Fibroblast of lung (primary cell): ENCODE results near the gene NFATC4.

Experiments used
- EZH2 ChIP-seq: IDR thresholded peaks from 2 replicates; pipeline ENCODE4 v1.5.1; 2012; ENCODE audit warnings: low read length, control low read depth, mild to moderate bottlenecking; ENCODE audit errors: missing control alignments
- TF ChIP-seq, protein P1 (sequence below), 2 donors: IDR thresholded peaks in 1 of 2; conservative IDR thresholded peaks in 1 of 2; 1 replicate in 1 of 2; 2 replicates in 1 of 2; pipeline ENCODE4 v1.5.1; 2011 to 2012; ENCODE audit warnings: low read length in 2 of 2, control low read depth in 1 of 2, inconsistent platforms in 1 of 2, low read depth in 1 of 2, mild to moderate bottlenecking in 1 of 2

DNA sequence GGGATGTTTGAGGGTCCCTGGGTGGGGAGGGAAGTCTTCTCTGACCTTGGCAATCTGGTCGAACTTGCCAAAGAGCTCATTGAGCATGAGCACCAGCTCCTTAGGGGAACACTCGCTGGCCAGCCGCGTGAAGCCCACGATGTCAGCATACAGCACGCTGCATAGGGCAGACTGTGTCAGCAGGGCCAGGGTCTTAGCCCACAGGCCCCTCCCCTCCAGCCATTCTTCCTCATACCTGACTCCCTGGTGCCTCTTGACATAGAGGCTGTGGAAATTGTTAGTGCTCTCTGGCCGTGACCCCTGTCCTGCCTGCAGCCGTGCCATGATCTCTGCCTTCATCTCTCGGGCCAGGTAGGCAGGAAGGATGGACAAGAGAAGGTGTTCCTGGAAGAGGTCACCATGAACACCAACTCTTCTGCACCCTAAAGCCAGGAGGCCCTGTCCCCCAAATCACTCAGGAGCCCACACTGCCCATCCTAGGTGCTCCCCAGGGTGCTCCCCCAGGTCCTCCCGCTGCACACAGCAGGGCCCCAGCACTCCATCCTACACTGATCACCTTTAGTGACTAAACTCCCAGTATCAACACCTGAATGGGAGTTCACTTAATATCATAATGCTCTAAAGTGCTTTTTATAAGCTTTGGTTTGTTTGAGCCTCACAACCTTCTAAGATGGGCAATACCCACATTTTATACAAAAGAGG is 36.9 kb upstream of the NFATC4 start:
- TF ChIP-seq, protein P1, sequence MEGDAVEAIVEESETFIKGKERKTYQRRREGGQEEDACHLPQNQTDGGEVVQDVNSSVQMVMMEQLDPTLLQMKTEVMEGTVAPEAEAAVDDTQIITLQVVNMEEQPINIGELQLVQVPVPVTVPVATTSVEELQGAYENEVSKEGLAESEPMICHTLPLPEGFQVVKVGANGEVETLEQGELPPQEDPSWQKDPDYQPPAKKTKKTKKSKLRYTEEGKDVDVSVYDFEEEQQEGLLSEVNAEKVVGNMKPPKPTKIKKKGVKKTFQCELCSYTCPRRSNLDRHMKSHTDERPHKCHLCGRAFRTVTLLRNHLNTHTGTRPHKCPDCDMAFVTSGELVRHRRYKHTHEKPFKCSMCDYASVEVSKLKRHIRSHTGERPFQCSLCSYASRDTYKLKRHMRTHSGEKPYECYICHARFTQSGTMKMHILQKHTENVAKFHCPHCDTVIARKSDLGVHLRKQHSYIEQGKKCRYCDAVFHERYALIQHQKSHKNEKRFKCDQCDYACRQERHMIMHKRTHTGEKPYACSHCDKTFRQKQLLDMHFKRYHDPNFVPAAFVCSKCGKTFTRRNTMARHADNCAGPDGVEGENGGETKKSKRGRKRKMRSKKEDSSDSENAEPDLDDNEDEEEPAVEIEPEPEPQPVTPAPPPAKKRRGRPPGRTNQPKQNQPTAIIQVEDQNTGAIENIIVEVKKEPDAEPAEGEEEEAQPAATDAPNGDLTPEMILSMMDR (conservative IDR thresholded peaks at IDR 0.05 in 1 of 2, IDR thresholded peaks at IDR 0.05 in 1 of 2; ENCODE audit: low read depth in 1 of 2, low read length in 2 of 2), result no peak
- TF ChIP-seq EZH2, result no peak
